Natural killer cell (primary cell): ENCODE results near the gene DGLUCY. TPM values are rescaled to one million over a fixed set of nuclear protein-coding genes. Genes with fewer than 3 reads are reported as not detected.

Source experiments
- ATAC-seq, 3 donors: fragments of 150-1000 bp in 2 of 3; fragments of 200-7000 bp in 1 of 3; cut with Tn5 transposase; 1 replicate in 1 of 3; 2 replicates in 2 of 3; pipeline ENCODE4 v1.10.0; 2021; ENCODE audit warnings: mild to moderate bottlenecking in 2 of 3, moderate library complexity in 2 of 3
- DNase-seq, 2 donors: peaks; one replicate each; pipeline versions ENCODE4 v3.0.0 to v3.0.0-alpha.2; 2013 to 2021; ENCODE audit warnings: mixed read lengths in 1 of 2
- H3K27ac ChIP-seq: one replicate; pipeline ENCODE4 v1.5.1; 2013; ENCODE audit warnings: mild to moderate bottlenecking, low read length
- H3K27me3 ChIP-seq: one replicate; pipeline ENCODE4 v1.6.1; 2013; ENCODE audit warnings: low read length; ENCODE audit not compliant: control insufficient read depth, insufficient read depth
- H3K36me3 ChIP-seq: one replicate; pipeline ENCODE4 v1.6.1; 2013; ENCODE audit warnings: low read length; ENCODE audit not compliant: control insufficient read depth, insufficient read depth
- H3K4me1 ChIP-seq: one replicate; pipeline ENCODE4 v1.6.1; 2013; ENCODE audit warnings: low read length; ENCODE audit not compliant: control insufficient read depth, insufficient read depth
- H3K4me3 ChIP-seq: one replicate; pipeline ENCODE4 v1.5.1; 2013; ENCODE audit warnings: low read length
- H3K9me3 ChIP-seq: one replicate; pipeline ENCODE4 v1.6.1; 2013; ENCODE audit warnings: low read length; ENCODE audit not compliant: control insufficient read depth, insufficient read depth
- H3K27ac Mint-ChIP-seq, 2 donors: one replicate each; pipeline ENCODE4 v1.8.0; 2022; ENCODE audit warnings: mild to moderate bottlenecking in 2 of 2, mixed read lengths in 2 of 2, moderate library complexity in 1 of 2
- H3K27me3 Mint-ChIP-seq, 2 donors: one replicate each; pipeline ENCODE4 v1.8.0; 2022; ENCODE audit warnings: low read depth in 2 of 2, mixed read lengths in 2 of 2
- H3K36me3 Mint-ChIP-seq: one replicate; pipeline ENCODE4 v1.8.0; 2022; ENCODE audit warnings: mixed read lengths
- H3K4me1 Mint-ChIP-seq, 2 donors: one replicate each; pipeline ENCODE4 v1.8.0; 2022; ENCODE audit warnings: mixed read lengths in 2 of 2
- H3K4me3 Mint-ChIP-seq: one replicate; pipeline ENCODE4 v1.8.0; 2022; ENCODE audit warnings: mild to moderate bottlenecking, moderate library complexity, mixed read lengths
- H3K9me3 Mint-ChIP-seq, 2 donors: one replicate each; pipeline ENCODE4 v1.8.0; 2022; ENCODE audit warnings: mixed read lengths in 2 of 2
- CTCF ChIP-seq: fragments of 200-600 bp; IDR thresholded peaks from one replicate; pipeline ENCODE4 v1.8.0; 2022; ENCODE audit warnings: antibody characterized with exemption
- WGBS: methylation state at CpG from one replicate; pipeline ENCODE4 v1.1.7; 2013; ENCODE audit warnings: missing lambda C conversion rate; ENCODE audit not compliant: insufficient coverage; 5-methylcytosine and 5-hydroxymethylcytosine counted together
- intact Hi-C: fragments of 100-400 bp; cut with micrococcal nuclease; formaldehyde crosslinking; loops from one replicate; pipeline ENCODE4 v1.14.2; 2022
- total RNA-seq, 4 donors: library from RNA; stranded (reverse); fragments of 120-200 nt in 1 of 4; gene quantifications; one replicate each; pipeline versions ENCODE4 v1.2.3 to v1.2.4, GENCODE V29; 2013 to 2022

The DGLUCY gene
- total RNA-seq, 3 donors from 2014 or later (not counting 1 experiment from before 2014, with no cell fraction given) = 108 to 142 (median 110) TPM

- H3K4me1 Mint-ChIP-seq = peaks cover 53 to 79% of the 10 kb centered on the region in 2 donors
- intact Hi-C loops = no loop called here
- WGBS = 87% methylated on average over 3 of the region's 3 CpGs
These were observed 145.0 kb downstream of the DGLUCY start for GRCh38 chr14:91258876-91259275.

GRCh38 chr14:91261115-91261514 is 147.2 kb downstream of the DGLUCY start:
- no peaks in the 10 kb centered on the region for H3K9me3 ChIP-seq
- intact Hi-C loops = loop anchor here (1.0 to 2.0 kb wide), 2 partner anchors 18 to 32 kb away; no protein-coding TSS in a partner anchor
- H3K4me1 Mint-ChIP-seq = peaks cover 52 to 74% of the 10 kb centered on the region in 2 donors
- H3K36me3 Mint-ChIP-seq = no peaks in the 10 kb centered on the region
- no peak for TF ChIP-seq CTCF
- no peaks in the 10 kb centered on the region for H3K36me3 ChIP-seq
- peak overlapping the region; percentile 82 for H3K27ac ChIP-seq
- H3K27me3 ChIP-seq = no peaks in the 10 kb centered on the region
- 51% methylated on average over 5 of the region's 5 CpGs for WGBS
- ATAC-seq = peak; percentile 79 to 87 (median 84)
- H3K27me3 Mint-ChIP-seq = no peaks in the 10 kb centered on the region
- peaks cover 46% of the 10 kb centered on the region for H3K4me1 ChIP-seq
- H3K4me3 ChIP-seq = no peak overlapping the region
- no peaks in the 10 kb centered on the region for H3K9me3 Mint-ChIP-seq
- peak; percentile 62 to 73 for DNase-seq
- peak overlapping the region; percentile 73 to 88 for H3K27ac Mint-ChIP-seq
- H3K4me3 Mint-ChIP-seq = peak overlapping the region; percentile 43

More at GRCh38 chr14:91258876-91259275, 145.0 kb downstream of the DGLUCY start:
- peak overlapping the region in 1 of 2 donors; percentile 62 for H3K27ac Mint-ChIP-seq
- no peak overlapping the region for H3K4me3 Mint-ChIP-seq
- no peaks in the 10 kb centered on the region for H3K36me3 ChIP-seq
- H3K27ac ChIP-seq = no peak overlapping the region
- DNase-seq (no peak), ATAC-seq (no peak)
- peaks cover 49% of the 10 kb centered on the region for H3K4me1 ChIP-seq
- H3K27me3 Mint-ChIP-seq = no peaks in the 10 kb centered on the region
- no peak overlapping the region for H3K4me3 ChIP-seq
- no peaks in the 10 kb centered on the region for H3K36me3 Mint-ChIP-seq
- TF ChIP-seq CTCF = no peak
- H3K9me3 Mint-ChIP-seq = no peaks in the 10 kb centered on the region
- no peaks in the 10 kb centered on the region for H3K27me3 ChIP-seq
- no peaks in the 10 kb centered on the region for H3K9me3 ChIP-seq

- no peak for TF ChIP-seq CTCF
- ATAC-seq (no peak), DNase-seq (no peak)
- Histone ChIP-seq H3K36me3 (no peaks in the 10 kb centered on the region), H3K9me3 (no peaks in the 10 kb centered on the region), H3K4me1 (peaks cover 46% of the 10 kb centered on the region), H3K4me3 (no peak overlapping the region), H3K27me3 (no peaks in the 10 kb centered on the region), H3K27ac (peak overlapping the region; percentile 31)
- WGBS = 90% methylated on average over 11 of the region's 11 CpGs
- H3K36me3 Mint-ChIP-seq = no peaks in the 10 kb centered on the region
- H3K4me1 Mint-ChIP-seq = peaks cover 52 to 68% of the 10 kb centered on the region in 2 donors
- no peaks in the 10 kb centered on the region for H3K9me3 Mint-ChIP-seq
- intact Hi-C loops = loop anchor here (1.0 to 2.0 kb wide), 2 partner anchors 19 to 33 kb away; no protein-coding TSS in a partner anchor
- H3K4me3 Mint-ChIP-seq = peak overlapping the region; percentile 29
- peak overlapping the region; percentile 73 to 88 for H3K27ac Mint-ChIP-seq
- H3K27me3 Mint-ChIP-seq = no peaks in the 10 kb centered on the region
These were observed 148.2 kb downstream of the DGLUCY start for GRCh38 chr14:91261986-91262549.

- no peaks in the 10 kb centered on the region for H3K36me3 Mint-ChIP-seq
- no peak for TF ChIP-seq CTCF
These were observed 149.5 kb downstream of the DGLUCY start for GRCh38 chr14:91263329-91263728.

More at GRCh38 chr14:91263329-91263728, 149.5 kb downstream of the DGLUCY start:
- intact Hi-C loops = no loop called here
- Mint-ChIP-seq H3K27me3 (no peaks in the 10 kb centered on the region), H3K27ac (peak overlapping the region; percentile 65 to 88), H3K4me1 (peaks cover 54 to 67% of the 10 kb centered on the region in 2 donors), H3K9me3 (no peaks in the 10 kb centered on the region), H3K4me3 (peak overlapping the region; percentile 79)
- DNase-seq = no peak
- Histone ChIP-seq H3K9me3 (no peaks in the 10 kb centered on the region), H3K27me3 (no peaks in the 10 kb centered on the region), H3K36me3 (peaks cover 1% of the 10 kb centered on the region), H3K4me1 (peaks cover 46% of the 10 kb centered on the region), H3K4me3 (peak overlapping the region; percentile 43), H3K27ac (no peak overlapping the region)
- WGBS = 98% methylated on average over 2 of the region's 2 CpGs
- ATAC-seq = no peak
